Cortex of kidney (tissue), 1 donor: Measurements from ENCODE around the gene FOXO1.

Experiments used
- DNase-seq: peaks from one replicate; lab custom pipeline; 2025; lab: John Stamatoyannopoulos, UW

Gene FOXO1

GRCh38 chr13:40605573-40605972 is 60.9 kb downstream of the FOXO1 start:
- DNase-seq = no peak

GRCh38 chr13:40604135-40604534 is 62.3 kb downstream of the FOXO1 start:
- DNase-seq = no peak

- DNase-seq = no peak
Observed at GRCh38 chr13:40600149-40600751, 66.2 kb downstream of the FOXO1 start.

- DNase-seq = no peak
Observed at GRCh38 chr13:40599747-40600146, 66.7 kb downstream of the FOXO1 start.

- DNase-seq = no peak
Observed at GRCh38 chr13:40599124-40599523, 67.3 kb downstream of the FOXO1 start.

GRCh38 chr13:40598569-40598968 is 67.9 kb downstream of the FOXO1 start:
- no peak for DNase-seq

- no peak for DNase-seq
Observed at GRCh38 chr13:40597735-40598365, 68.6 kb downstream of the FOXO1 start.

- no peak for DNase-seq
Observed at GRCh38 chr13:40596484-40596883, 70.0 kb downstream of the FOXO1 start.

- DNase-seq = no peak
Observed at GRCh38 chr13:40595693-40596092, 70.7 kb downstream of the FOXO1 start.

GRCh38 chr13:40592035-40592434 is 74.4 kb downstream of the FOXO1 start:
- no peak for DNase-seq

GRCh38 chr13:40591091-40591490 is 75.3 kb downstream of the FOXO1 start:
- no peak for DNase-seq

- DNase-seq = no peak
Observed at GRCh38 chr13:40590112-40590862, 76.2 kb downstream of the FOXO1 start.

- DNase-seq = no peak
Observed at GRCh38 chr13:40589285-40590109, 76.9 kb downstream of the FOXO1 start.

- no peak for DNase-seq
Observed at GRCh38 chr13:40588101-40588500, 78.3 kb downstream of the FOXO1 start.

- DNase-seq = no peak
Observed at GRCh38 chr13:40586886-40587565, 79.4 kb downstream of the FOXO1 start.

- no peak for DNase-seq
Observed at GRCh38 chr13:40585911-40586471, 80.5 kb downstream of the FOXO1 start.

GRCh38 chr13:40583738-40584137 is 82.7 kb downstream of the FOXO1 start:
- DNase-seq = no peak

- no peak for DNase-seq
Observed at GRCh38 chr13:40582531-40582930, 83.9 kb downstream of the FOXO1 start.

GRCh38 chr13:40581277-40581579 is 85.2 kb downstream of the FOXO1 start:
- DNase-seq = no peak

- DNase-seq = no peak
Observed at GRCh38 chr13:40580566-40581276, 85.7 kb downstream of the FOXO1 start.

- no peak for DNase-seq
Observed at GRCh38 chr13:40579535-40579934, 86.9 kb downstream of the FOXO1 start.
